Calu3 (cell line): ENCODE results near the gene FAR1. TPM values are rescaled to one million over a fixed set of nuclear protein-coding genes. Genes with fewer than 3 reads are reported as not detected.

Experiments
- BruUV-seq: library from RNA; stranded (reverse); fragments of 400-500 nt; replicated peaks from 2 replicates; lab custom pipeline; 2021; lab: Mats Ljungman, UMichigan
- CTCF ChIA-PET: fragments of 300-600 bp; sonication (Branson Sonifier 250); formaldehyde crosslinking; loops from one replicate; lab custom pipeline; 2022; ENCODE audit warnings: antibody characterized with exemption; lab: Charles Lee
- DNase-seq: peaks from one replicate; pipeline ENCODE4 v3.0.0; 2022
- H3K27ac Mint-ChIP-seq: one replicate; pipeline ENCODE4 v1.8.0; 2022; ENCODE audit warnings: mixed read lengths; ENCODE audit not compliant: unreplicated experiment
- H3K27me3 Mint-ChIP-seq: one replicate; pipeline ENCODE4 v1.8.0; 2022; ENCODE audit warnings: mixed read lengths; ENCODE audit not compliant: unreplicated experiment
- H3K36me3 Mint-ChIP-seq: one replicate; pipeline ENCODE4 v1.8.0; 2022; ENCODE audit warnings: mild to moderate bottlenecking, moderate library complexity, mixed read lengths; ENCODE audit not compliant: insufficient read depth, unreplicated experiment
- H3K4me1 Mint-ChIP-seq: one replicate; pipeline ENCODE4 v1.8.0; 2022; ENCODE audit warnings: mild to moderate bottlenecking, low read depth, mixed read lengths; ENCODE audit not compliant: unreplicated experiment
- H3K4me3 Mint-ChIP-seq: one replicate; pipeline ENCODE4 v1.8.0; 2022; ENCODE audit warnings: mild to moderate bottlenecking, low read depth, moderate library complexity, mixed read lengths; ENCODE audit not compliant: unreplicated experiment
- H3K9me3 Mint-ChIP-seq: one replicate; pipeline ENCODE4 v1.8.0; 2022; ENCODE audit warnings: low read depth, mixed read lengths; ENCODE audit not compliant: unreplicated experiment
- CTCF ChIP-seq: fragments of 200-600 bp; IDR thresholded peaks from one replicate; pipeline ENCODE4 v1.8.0; 2022; ENCODE audit warnings: antibody characterized with exemption; ENCODE audit not compliant: unreplicated experiment
- intact Hi-C: fragments of 100-400 bp; cut with micrococcal nuclease; formaldehyde crosslinking; loops from one replicate; pipeline ENCODE4 v1.10.0; 2022; ENCODE audit not compliant: unreplicated experiment
- total RNA-seq: library from RNA; stranded (reverse); gene quantifications from 2 replicates; pipeline ENCODE4 v1.2.3, GENCODE V29; 2022

The FAR1 gene
- total RNA-seq, 1 experiment from 2014 or later = 98.9 TPM

GRCh38 chr11:13667245-13667644, 1.2 kb upstream of the FAR1 start:
- TF ChIP-seq CTCF = no peak
- H3K4me1 Mint-ChIP-seq = peaks cover 21% of the 10 kb centered on the region
- H3K27ac Mint-ChIP-seq = no peak overlapping the region
- peak overlapping the region; percentile 94 for H3K4me3 Mint-ChIP-seq
- no peak for DNase-seq
- no peaks in the 10 kb centered on the region for H3K9me3 Mint-ChIP-seq
- peaks cover 24% of the 10 kb centered on the region for H3K36me3 Mint-ChIP-seq
- BruUV-seq = no TSS peak
- CTCF ChIA-PET = no interaction called here
- intact Hi-C loops = loop anchor here (10.0 kb wide), 1 partner anchor 182 kb away; no protein-coding TSS in a partner anchor
- H3K27me3 Mint-ChIP-seq = no peaks in the 10 kb centered on the region

- H3K4me3 Mint-ChIP-seq = peak overlapping the region; percentile 94
- no peak overlapping the region for H3K27ac Mint-ChIP-seq
- TF ChIP-seq CTCF = no peak
- peaks cover 26% of the 10 kb centered on the region for H3K4me1 Mint-ChIP-seq
- intact Hi-C loops = loop anchor here (10.0 kb wide), 1 partner anchor 183 kb away; no protein-coding TSS in a partner anchor
- DNase-seq = no peak
- H3K36me3 Mint-ChIP-seq = peaks cover 24% of the 10 kb centered on the region
- CTCF ChIA-PET = no interaction called here
- no TSS peak for BruUV-seq
- no peaks in the 10 kb centered on the region for H3K27me3 Mint-ChIP-seq
- no peaks in the 10 kb centered on the region for H3K9me3 Mint-ChIP-seq
Measured at GRCh38 chr11:13667795-13668101, 720 bp upstream of the FAR1 start.

DNA sequence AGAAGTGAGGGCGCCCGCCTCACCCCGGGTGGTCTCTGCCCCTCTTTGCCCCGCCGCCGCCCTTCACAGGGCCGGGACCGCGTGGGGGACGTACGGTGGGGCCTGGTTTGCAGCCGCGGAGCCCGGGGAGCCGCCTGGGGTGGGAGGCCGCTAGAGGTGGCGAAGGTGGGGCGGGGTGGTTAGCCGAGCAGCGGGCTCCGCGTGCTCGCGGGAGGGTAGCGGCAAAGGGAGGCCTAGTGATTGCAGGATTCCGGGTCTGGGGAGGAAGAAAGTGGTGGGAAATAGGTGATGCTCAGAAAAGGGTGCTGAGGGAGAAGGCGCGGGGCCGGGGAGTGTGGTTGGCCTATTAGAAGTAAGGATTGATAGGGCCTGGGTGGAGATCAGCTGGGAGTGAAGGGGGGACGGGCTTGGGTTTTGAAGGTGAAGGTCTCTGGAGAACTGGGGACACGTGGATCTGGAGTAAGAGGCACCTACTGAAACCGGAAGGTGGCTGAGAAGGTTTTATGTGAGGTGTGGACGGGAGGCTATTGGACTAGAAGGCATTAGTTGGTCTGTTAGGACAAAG, 571 bp downstream of the FAR1 start:
- intact Hi-C loops = loop anchor here (10.0 kb wide), 1 partner anchor 184 kb away; no protein-coding TSS in a partner anchor
- Mint-ChIP-seq H3K27me3 (no peaks in the 10 kb centered on the region), H3K4me3 (peak overlapping the region; percentile 94), H3K27ac (peak overlapping the region; percentile 81), H3K36me3 (peaks cover 24% of the 10 kb centered on the region), H3K4me1 (peaks cover 30% of the 10 kb centered on the region), H3K9me3 (no peaks in the 10 kb centered on the region)
- TF ChIP-seq CTCF = no peak
- CTCF ChIA-PET = no interaction called here
- BruUV-seq = no TSS peak
- DNase-seq = peak; percentile 34

DNA sequence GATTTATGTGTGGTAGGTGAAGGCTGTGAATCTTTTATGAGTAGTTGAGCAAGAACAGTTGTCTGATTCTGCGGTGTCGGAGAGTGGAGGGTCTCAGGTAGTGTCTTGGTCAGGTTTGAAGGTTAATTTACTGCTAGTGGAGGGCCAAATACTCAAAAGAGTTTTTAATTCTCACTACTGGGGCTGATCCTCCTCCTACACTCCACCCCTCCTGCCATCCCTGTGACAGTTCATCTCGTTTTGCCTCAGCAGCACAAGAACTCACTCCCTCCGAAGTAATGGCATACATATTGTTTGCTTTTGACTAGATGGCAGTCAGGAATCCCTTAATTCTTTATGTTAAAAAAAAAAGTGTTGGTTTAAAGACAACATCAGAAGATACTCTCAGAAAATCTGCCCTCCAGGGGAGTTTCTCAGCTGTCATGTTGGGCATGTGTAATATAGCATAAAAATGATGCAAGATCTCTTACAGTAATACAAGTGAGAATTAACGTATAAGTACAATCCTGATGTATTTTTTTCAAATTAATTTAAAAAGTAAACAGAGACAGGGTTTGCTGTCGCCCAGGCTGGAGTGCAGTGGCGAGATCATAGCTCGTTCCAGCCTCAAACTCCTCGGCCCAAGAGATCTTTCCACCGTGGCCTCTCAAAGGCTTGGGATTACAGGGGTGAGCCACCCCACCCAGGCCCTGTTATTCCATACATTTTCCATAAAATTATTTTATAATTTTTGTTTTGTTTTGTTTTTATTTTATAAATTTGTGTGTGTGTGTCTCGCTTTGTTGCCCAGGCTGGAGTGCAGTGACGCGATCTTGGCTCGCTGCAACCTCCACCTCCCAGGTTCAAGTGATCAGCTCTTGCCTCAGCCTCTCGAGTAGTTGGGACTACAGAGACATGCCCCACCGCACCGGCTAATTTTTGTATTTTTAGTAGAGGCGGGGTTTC, 1.3 kb downstream of the FAR1 start:
- no peaks in the 10 kb centered on the region for H3K27me3 Mint-ChIP-seq
- BruUV-seq = no TSS peak
- DNase-seq = no peak
- CTCF ChIA-PET = interaction anchor here (1.2 kb wide), 1 partner anchor 14 kb away, joined by 3 read pairs; no protein-coding TSS in a partner anchor
- H3K4me1 Mint-ChIP-seq = peaks cover 34% of the 10 kb centered on the region
- H3K9me3 Mint-ChIP-seq = no peaks in the 10 kb centered on the region
- no peak for TF ChIP-seq CTCF
- peak overlapping the region; percentile 81 for H3K27ac Mint-ChIP-seq
- peaks cover 24% of the 10 kb centered on the region for H3K36me3 Mint-ChIP-seq
- intact Hi-C loops = loop anchor here (10.0 kb wide), 1 partner anchor 185 kb away; no protein-coding TSS in a partner anchor
- peak overlapping the region; percentile 94 for H3K4me3 Mint-ChIP-seq
